Activated naive CD4-positive, alpha-beta T cell treated with anti-CD3 and anti-CD28 coated beads, Interleukin-2, amount 50 U/mL, for 16 hours (primary cell): Measurements from ENCODE around the gene C1QTNF6.

Experiments
- DNase-seq: peaks from one replicate; pipeline ENCODE4 v3.0.0-alpha.2; 2020

The C1QTNF6 gene

DNA sequence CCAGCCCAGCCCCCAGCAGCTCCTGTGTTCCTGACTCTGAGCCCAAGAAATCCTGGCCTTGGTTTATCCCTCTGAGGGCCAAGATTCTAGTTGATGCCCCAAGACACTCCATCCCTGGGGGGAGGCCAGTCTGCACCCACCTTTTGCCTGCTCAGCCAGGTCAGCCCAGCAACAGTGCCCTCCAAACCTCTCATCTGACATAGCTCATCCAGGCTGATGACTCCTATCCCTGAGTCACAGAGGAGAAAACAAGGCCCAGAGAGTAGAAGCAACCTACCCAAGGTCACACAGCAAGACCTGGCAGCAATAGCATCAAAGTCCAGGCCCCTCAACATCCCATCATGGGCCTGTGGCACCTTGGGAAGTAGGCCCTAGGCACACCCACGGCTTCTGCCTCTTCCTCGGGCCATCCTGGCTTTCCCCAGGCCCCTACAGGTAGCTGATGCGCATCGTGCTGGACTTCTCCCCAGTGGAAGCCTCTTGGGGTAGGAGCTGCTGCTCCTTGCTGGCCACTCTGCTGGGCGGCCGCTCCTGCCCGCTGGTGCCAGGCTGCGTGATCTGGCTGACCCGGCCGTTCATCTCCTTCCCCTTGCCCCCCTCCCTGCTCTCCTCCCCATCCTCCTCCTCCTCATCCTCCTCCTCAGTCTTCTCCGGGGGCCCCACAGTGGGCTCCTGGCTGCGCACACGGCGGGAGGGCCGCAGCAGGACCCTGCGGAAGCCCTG, 18.2 kb upstream of the C1QTNF6 start:
- peak; percentile 4 for DNase-seq

DNA sequence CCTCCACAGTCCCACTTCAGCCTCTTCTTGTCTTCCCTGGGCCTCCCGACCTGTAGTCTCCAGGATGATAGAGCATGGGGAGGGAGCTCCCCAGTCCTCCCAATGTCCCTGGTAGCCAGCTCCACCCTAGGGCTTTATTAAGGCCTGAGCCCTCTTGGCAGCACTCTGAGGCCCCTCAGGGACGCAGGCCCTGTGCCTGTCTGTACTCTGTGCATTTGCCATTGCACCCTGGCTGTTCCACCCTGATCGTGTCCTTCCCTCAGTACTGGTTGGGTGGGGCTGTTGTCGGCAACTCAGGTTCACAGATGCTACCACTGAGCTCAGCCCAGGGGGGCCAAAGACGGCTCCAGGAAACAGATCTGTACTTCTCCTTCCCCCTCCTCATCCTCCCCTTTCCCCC, 17.0 kb upstream of the C1QTNF6 start:
- peak; percentile 8 for DNase-seq

- peak; percentile 1 for DNase-seq
These were observed 16.1 kb upstream of the C1QTNF6 start for GRCh38 chr22:37204045-37204655.

DNA sequence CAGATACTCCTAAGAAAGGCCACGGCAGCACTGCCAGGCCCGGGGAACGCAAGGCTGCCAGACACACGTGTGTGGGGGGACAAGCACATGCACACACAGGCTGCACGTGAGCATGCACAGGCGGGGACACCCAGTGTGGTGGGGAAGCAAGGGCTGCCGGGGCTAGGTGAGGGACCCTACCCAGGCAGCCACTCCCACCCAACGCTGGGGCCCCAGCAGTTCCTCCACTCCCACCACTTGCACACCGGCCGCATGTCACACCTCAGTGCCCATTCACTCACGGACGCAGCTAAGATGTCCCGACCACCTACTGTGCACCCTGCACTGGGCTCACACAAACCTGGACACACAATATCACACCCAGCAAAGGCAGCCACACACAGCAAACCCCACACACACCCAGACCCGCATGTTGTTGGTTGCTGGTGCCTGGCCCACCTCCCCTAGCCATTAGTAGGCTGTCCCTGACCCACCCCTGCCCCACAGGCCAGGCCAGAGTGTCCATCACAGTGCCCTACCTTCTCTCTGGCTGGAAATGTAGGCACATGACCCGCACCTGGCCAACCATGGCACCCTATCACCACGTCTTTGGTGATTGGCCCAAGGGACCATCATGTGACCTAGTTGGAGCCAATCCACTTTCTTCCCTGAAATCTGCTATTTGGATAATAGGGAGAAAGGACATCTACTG, 15.5 kb upstream of the C1QTNF6 start:
- peak; percentile 6 for DNase-seq

DNA sequence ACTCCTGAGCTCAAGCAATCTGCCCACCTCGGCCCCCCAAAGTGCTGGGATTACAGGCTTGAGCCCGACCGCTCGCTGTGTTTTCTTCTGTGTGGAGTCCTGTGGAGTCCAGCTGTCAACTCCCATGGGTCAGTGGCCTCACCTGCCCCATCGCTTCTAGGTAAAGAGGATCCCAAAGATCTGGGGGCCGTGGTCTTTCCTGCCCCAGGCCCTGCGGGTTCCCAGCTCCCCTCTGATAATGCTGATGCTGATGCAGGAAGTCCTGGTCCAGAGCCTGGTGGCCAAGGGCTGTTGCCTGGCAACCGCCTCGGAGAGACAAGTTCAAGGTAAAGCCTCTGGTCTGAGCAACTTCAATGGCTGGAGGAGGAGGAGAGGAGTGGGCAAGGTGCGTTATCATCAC, 14.7 kb upstream of the C1QTNF6 start:
- DNase-seq, result peak; percentile 7

DNA sequence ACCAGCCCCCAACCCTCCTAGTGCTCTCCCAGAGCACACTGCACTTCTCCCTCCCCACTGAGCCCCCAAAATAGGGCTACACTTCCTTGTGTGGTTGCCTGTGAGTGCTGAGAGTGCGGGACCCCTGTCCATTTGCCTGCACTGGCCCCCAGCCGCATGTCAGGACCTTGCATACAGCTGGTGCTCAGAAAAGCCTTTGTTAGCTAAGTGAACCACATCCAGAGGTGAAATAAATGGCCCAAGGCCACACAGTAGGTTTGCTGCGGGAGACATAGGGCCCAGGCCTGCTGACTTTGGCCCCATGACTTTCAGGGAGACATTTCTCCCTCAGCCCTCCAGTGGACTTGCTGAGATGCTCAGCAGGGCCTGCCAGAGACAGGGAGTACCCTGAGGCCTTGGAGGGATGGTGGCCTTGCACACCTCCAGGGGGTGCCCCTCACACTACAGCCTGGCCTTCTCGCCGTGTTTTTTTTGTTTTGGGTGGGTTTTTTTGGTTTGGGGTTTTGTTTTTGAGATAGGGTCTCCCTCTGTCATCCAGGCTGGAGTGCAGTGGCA, 14.0 kb upstream of the C1QTNF6 start:
- DNase-seq, result peak; percentile 7

- DNase-seq, result peak; percentile 1
These were observed 13.4 kb upstream of the C1QTNF6 start for GRCh38 chr22:37201443-37201820.

- DNase-seq, result no peak
These were observed 11.7 kb upstream of the C1QTNF6 start for GRCh38 chr22:37199760-37200108.

- DNase-seq, result peak; percentile 99
These were observed 11.2 kb upstream of the C1QTNF6 start for GRCh38 chr22:37199103-37199759.

- peak; percentile 92 for DNase-seq
These were observed 10.4 kb upstream of the C1QTNF6 start for GRCh38 chr22:37198258-37199102.

GRCh38 chr22:37197451-37198257, 9.6 kb upstream of the C1QTNF6 start:
- peak; percentile 8 for DNase-seq

- DNase-seq, result peak; percentile 7
These were observed 8.7 kb upstream of the C1QTNF6 start for GRCh38 chr22:37196539-37197450.

DNA sequence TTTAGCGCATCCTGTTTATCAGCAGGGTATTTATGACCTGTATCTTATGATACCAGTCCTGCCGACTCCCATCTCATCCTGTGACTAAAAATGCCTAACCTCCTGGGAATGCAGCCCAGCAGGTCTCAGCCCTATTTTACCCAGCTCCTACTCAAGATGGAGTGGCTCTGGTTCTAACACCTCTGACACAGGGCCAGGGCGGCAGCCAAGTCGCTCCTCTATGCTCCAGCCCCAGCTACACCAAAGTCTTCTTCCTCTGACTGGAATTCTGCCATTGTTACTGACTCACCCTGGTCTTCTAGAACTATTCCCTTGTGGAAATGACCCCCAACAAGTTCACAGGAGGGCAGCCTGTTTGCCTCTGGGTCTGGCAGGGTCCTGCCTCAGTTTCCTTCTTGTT, 7.9 kb upstream of the C1QTNF6 start:
- DNase-seq, result peak; percentile 2

DNA sequence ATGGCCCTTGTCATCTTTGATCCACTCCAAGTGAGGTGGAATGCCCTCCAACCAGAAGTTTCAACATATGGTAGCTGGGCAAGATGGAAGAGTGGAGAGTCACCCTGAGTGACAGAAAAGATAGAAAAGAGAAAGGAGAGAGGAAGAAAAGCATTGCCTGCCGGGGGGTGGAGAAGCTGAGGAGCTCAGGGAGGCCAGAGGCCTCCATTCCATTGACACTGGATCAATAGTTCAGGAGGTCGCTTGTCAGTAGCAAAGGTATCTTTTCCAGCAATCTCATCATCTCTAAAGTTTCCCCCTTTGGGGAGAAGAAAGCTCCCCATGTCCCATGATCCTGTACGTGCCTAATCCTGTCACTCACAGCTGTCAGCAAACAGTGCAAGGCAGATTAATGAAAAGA, 6.7 kb upstream of the C1QTNF6 start:
- DNase-seq, result no peak

DNA sequence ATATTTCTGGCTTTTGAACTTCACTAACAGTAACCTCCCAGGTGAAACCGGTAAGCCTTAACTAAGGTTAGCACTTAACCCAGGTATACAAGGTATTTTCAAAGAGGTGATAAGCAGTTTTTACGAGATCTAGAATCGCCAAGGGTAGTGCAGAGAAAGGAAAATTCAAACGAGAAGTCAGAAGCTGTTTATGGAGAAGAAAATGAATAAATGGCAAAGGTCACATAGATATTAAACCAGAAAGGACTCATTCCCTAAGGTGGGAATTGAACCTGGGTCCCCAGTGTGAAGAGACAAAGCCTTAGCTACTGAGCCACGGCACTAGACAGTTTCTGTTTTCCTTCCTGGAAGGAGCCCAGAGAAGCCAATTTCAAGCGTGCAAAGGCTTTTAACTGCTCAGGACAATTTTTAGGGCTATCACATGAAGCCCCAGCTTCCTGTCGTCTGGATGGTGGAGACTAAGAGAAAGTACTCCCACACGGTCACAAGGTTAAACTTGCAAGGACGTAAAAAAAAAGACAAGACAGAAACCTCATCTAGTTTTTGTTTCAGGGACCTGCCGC, 5.7 kb upstream of the C1QTNF6 start:
- peak; percentile 31 for DNase-seq

DNA sequence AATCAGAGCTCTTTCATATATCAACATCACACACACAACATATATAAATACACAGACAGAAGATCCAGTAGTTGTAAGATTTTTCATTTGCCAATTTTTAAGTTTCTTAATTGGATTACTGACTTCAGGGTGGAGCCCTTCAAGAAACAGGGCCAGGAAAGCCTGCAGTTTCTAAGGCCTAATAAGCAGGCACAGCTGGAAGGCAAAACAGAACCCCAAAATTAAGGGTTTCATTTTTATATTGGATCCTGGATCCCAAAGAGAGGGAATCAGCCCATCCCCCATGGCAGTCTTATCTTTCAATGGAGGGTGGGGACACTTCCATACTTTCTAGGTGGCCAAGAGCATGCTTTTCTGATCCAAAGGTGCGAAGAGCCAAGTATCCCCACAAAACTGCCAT, 4.7 kb upstream of the C1QTNF6 start:
- DNase-seq, result no peak

DNA sequence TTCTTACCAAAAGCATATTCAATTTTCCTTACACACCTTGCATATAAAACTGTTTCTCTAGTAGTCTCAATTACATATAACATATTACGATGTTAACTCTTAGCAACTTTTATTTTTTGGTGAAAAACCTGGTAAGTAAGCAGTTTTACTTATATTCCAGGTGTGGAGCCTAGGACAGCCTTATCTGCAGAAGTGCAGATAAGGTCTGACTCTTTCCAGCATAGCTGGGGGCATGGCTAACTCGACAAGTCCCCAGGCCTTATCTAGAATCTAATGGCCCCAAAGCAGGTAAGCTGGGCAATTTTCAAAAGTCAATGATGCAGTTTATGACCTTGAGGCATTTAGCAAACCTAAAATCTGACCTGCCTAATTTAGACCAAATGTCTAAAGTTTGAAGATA, 4.2 kb upstream of the C1QTNF6 start:
- DNase-seq, result no peak

DNA sequence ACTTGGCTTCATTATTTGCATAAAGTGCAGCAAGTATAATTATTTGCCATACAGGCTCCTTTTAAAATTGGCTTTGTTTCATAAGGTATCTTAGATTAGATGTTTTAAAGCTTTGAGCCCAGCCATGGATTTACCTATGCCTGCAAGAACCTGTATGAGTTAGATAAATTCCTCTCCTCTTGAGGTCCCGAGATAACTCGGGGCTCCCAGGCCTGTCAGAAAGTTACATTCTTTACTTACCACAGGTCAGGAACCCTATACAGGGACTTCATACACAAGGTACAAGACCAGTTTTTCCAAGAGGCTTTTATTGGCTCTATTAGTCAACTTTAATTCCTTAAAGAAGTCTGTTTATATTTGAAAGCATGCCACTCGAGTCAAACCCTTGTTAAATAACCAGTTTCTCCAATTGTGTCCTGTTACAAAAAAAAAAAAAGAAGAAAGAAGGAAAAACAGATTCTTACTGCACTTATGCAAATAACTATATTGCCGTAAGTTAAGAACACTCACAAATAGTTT, 2.3 kb upstream of the C1QTNF6 start:
- DNase-seq, result no peak

GRCh38 chr22:37188901-37189466, 937 bp upstream of the C1QTNF6 start:
- DNase-seq, result no peak

- no peak for DNase-seq
These were observed 526 bp downstream of the C1QTNF6 start for GRCh38 chr22:37187552-37187890.
